ENCODE data around the gene NAPB. TPM values are rescaled to one million over a fixed set of nuclear protein-coding genes. Genes with fewer than 3 reads are reported as not detected.

NAPB gene
- total RNA-seq, 6 experiments from 2014 or later: 3.2 to 5.8 (median 4.9) TPM

- TF ChIP-seq CTCF (IDR thresholded peaks at IDR 0.05) (no peak), POLR2A (IDR thresholded peaks at IDR 0.05) (no peak)
- H3K36me3 ChIP-seq: no peaks in the 10 kb centered on the region
- ATAC-seq: no peak
Measured at GRCh38 chr20:23417861-23418260, 3.4 kb downstream of the NAPB start.

GRCh38 chr20:23415959-23416583 lies 5.2 kb downstream of the NAPB start:
- Histone ChIP-seq H3K9me3 (no peaks in the 10 kb centered on the region), H3K27ac (no peak overlapping the region), H3K4me1 (peaks cover 0 to 8% (median 3%) of the 10 kb centered on the region in 4 donors), H3K4me3 (no peak overlapping the region), H3K27me3 (no peaks in the 10 kb centered on the region), H3K36me3 (no peaks in the 10 kb centered on the region)
- ATAC-seq (no peak), DNase-seq (no peak)
- WGBS (ENCODE audit: insufficient coverage, low coverage, low lambda C conversion rate, missing lambda C conversion rate): 67% methylated on average over 6 of the region's 6 CpGs
- intact Hi-C loops (cut with DNase I): no loop called here
- TF ChIP-seq CTCF (IDR thresholded peaks at IDR 0.05): no peak
- TF ChIP-seq POLR2A (IDR thresholded peaks at IDR 0.05): no peak

More at GRCh38 chr20:23417861-23418260, 3.4 kb downstream of the NAPB start:
- Histone ChIP-seq H3K4me1 (peaks cover 0 to 8% (median 3%) of the 10 kb centered on the region in 4 donors), H3K27ac (no peak overlapping the region), H3K9me3 (no peaks in the 10 kb centered on the region), H3K4me3 (no peak overlapping the region), H3K27me3 (no peaks in the 10 kb centered on the region)
- intact Hi-C loops (cut with DNase I): no loop called here
- no peak for DNase-seq

GRCh38 chr20:23415555-23415954 lies 5.7 kb downstream of the NAPB start:
- Histone ChIP-seq H3K4me3 (no peak overlapping the region), H3K36me3 (no peaks in the 10 kb centered on the region), H3K9me3 (no peaks in the 10 kb centered on the region), H3K27ac (no peak overlapping the region), H3K27me3 (no peaks in the 10 kb centered on the region), H3K4me1 (peaks cover 0 to 8% (median 3%) of the 10 kb centered on the region in 4 donors)
- 89% methylated on average over 5 of the region's 5 CpGs for WGBS (ENCODE audit: insufficient coverage, low coverage, low lambda C conversion rate, missing lambda C conversion rate)
- DNase-seq (no peak), ATAC-seq (no peak)
- TF ChIP-seq CTCF (IDR thresholded peaks at IDR 0.05): no peak
- no peak for TF ChIP-seq POLR2A (IDR thresholded peaks at IDR 0.05)
- intact Hi-C loops (cut with DNase I): no loop called here

- Histone ChIP-seq H3K36me3 (no peaks in the 10 kb centered on the region), H3K4me1 (peaks cover 0 to 5% (median 2%) of the 10 kb centered on the region in 4 donors), H3K27me3 (no peaks in the 10 kb centered on the region), H3K9me3 (no peaks in the 10 kb centered on the region), H3K27ac (no peak overlapping the region), H3K4me3 (no peak overlapping the region)
- intact Hi-C loops (cut with DNase I): no loop called here
- 72% methylated on average over 1 of the region's 1 CpG for WGBS (ENCODE audit: insufficient coverage, low coverage, low lambda C conversion rate, missing lambda C conversion rate)
- ATAC-seq (no peak), DNase-seq (no peak)
- TF ChIP-seq CTCF (IDR thresholded peaks at IDR 0.05) (no peak), POLR2A (IDR thresholded peaks at IDR 0.05) (no peak)
Measured at GRCh38 chr20:23414526-23415188, 6.6 kb downstream of the NAPB start.

Measured in right lobe of liver (tissue), 6 donors.